Heart left ventricle (tissue), 16 donors: ENCODE results near the gene CCL13. TPM values are rescaled to one million over a fixed set of nuclear protein-coding genes. Genes with fewer than 3 reads are reported as not detected.

Source experiments
- ATAC-seq, 4 donors: fragments of 200-7000 bp; cut with Tn5 transposase; one replicate each; pipeline ENCODE4 v1.9.1; 2020 to 2022; ENCODE audit warnings: moderate library complexity in 4 of 4, mild to moderate bottlenecking in 3 of 4, moderate number of reproducible peaks in 1 of 4
- DNase-seq, 5 donors: peaks; one replicate each; pipeline ENCODE4 v3.0.0-alpha.2; 2020
- H3K27ac ChIP-seq, 12 donors: fragments of 200-600 bp; sonication (generic) in 4 of 12; one replicate each; pipeline versions ENCODE4 v1.5.0 to v1.8.0; 2016 to 2022; ENCODE audit warnings: mild to moderate bottlenecking in 2 of 12
- H3K27me3 ChIP-seq, 9 donors: fragments of 200-600 bp; sonication (generic) in 2 of 9; one replicate each; pipeline versions ENCODE4 v1.5.1 to v1.8.0; 2016 to 2022; ENCODE audit warnings: mild to moderate bottlenecking in 3 of 9
- H3K36me3 ChIP-seq, 9 donors: fragments of 200-600 bp; sonication (generic) in 2 of 9; one replicate each; pipeline versions ENCODE4 v1.5.0 to v1.8.0; 2018 to 2022; ENCODE audit warnings: mild to moderate bottlenecking in 2 of 9
- H3K4me1 ChIP-seq, 12 donors: fragments of 200-600 bp; sonication (generic) in 4 of 12; one replicate each; pipeline versions ENCODE4 v1.5.0 to v1.8.0; 2016 to 2022; ENCODE audit warnings: mild to moderate bottlenecking in 3 of 12
- H3K4me3 ChIP-seq, 12 donors: fragments of 200-600 bp; sonication (generic) in 4 of 12; one replicate each; pipeline versions ENCODE4 v1.5.0 to v1.8.0; 2017 to 2022; ENCODE audit warnings: mild to moderate bottlenecking in 9 of 12, moderate library complexity in 4 of 12
- H3K9me3 ChIP-seq, 12 donors: fragments of 200-600 bp; sonication (generic) in 4 of 12; one replicate each; pipeline versions ENCODE4 v1.5.0 to v1.8.0; 2016 to 2022; ENCODE audit warnings: mild to moderate bottlenecking in 1 of 12
- CTCF ChIP-seq, 12 donors: fragments of 200-600 bp; sonication (generic) in 4 of 12; IDR thresholded peaks; one replicate each; pipeline versions ENCODE4 v1.5.0 to v1.8.0; 2018 to 2022; ENCODE audit warnings: antibody characterized with exemption in 12 of 12, mild to moderate bottlenecking in 5 of 12
- POLR2A ChIP-seq, 2 donors: fragments of 450-650 bp; IDR thresholded peaks; one replicate each; pipeline ENCODE4 v1.6.1; 2017; ENCODE audit warnings: antibody characterized with exemption in 2 of 2, mild to moderate bottlenecking in 2 of 2, moderate library complexity in 2 of 2
- WGBS, 4 donors: extraction: QIAGEN DNeasy Blood & Tissue Kit in 2 of 4; methylation state at CpG; one replicate each; pipeline versions ENCODE4 v1.1.5 to v1.1.7; 2013 to 2018; 5-methylcytosine and 5-hydroxymethylcytosine counted together
- intact Hi-C, 10 donors: fragments of 100-400 bp; cut with DNase I; formaldehyde crosslinking; loops; one replicate each; pipeline versions ENCODE4 v1.11.1 to v1.14.2; 2022
- polyA plus RNA-seq, 2 donors: library from polyadenylated mRNA; stranded (reverse); fragments of 200-250 nt; gene quantifications; one replicate each; pipeline ENCODE4 v1.2.3, GENCODE V29; 2013
- total RNA-seq, 9 donors: library from RNA; depleted of rRNA in 2 of 9; stranded (reverse); fragments of >200 nt in 2 of 9; fragmentation: NEBNext Ultra II Directional in 3 of 9; extraction: Animal tissue kit (Norgen Biotek cat#: 25700) in 3 of 9; gene quantifications; one replicate each; pipeline versions ENCODE4 v1.1.0 to v1.2.4, GENCODE V29; 2016 to 2023
- donor health status: ischemic (EF 13 %, LVEDD 7.1; RV severe dilation, severe dysfunction).
- donor health status: healthy with polysubstance abuse.
- donor health status: DM: no; HTN: yes; CAD: no.
- donor health status: DM: no; HTN: no; CAD: no.
- donor health status: ischemic (EF 25% LVEDD 6.9; RV normal size, moderate dysfunction).
- donor health status: ischemic (EF 25% LVEDD 5.7; RV mildly dilated, moderate dysfunction).
- donor health status: healthy.
- donor health status: DM: yes; HTN: yes; CAD: no.
- donor health status: ischemic (EF 35%, LVEDD 5.7; RV mildly dilated, moderate dysfunction).
- donor health status: nonischemic (EF 11% LVEDD 7.7; RV severe dilation, severe dysfunction).
- donor health status: DM: yes; HTN: yes; CAD: no.
- donor health status: PGD.
- donor health status: ischemic (EF 29% LVEDD 5.4; RV normal size, mild dysfunction).
- donor health status: nonischemic (EF 23%, LVEDD 6.1; RV moderate dilation, normal function).

Gene CCL13
- total and polyA plus RNA-seq, 11 donors, result 0.29 to 98.0 (median 1.1) TPM; not detected in 2

GRCh38 chr17:34400301-34400931, 44.1 kb downstream of the CCL13 start:
- Histone ChIP-seq H3K4me1 (peaks cover 0 to 17% (median 0%) of the 10 kb centered on the region in 12 donors), H3K27ac (no peak overlapping the region), H3K36me3 (no peaks in the 10 kb centered on the region), H3K27me3 (peaks cover 0 to 31% (median 0%) of the 10 kb centered on the region in 9 donors), H3K9me3 (no peaks in the 10 kb centered on the region), H3K4me3 (no peak overlapping the region)
- 59 to 72% (median 63%) methylated on average over 9 to 10 of the region's 10 CpGs for WGBS, 4 donors
- ATAC-seq (no peak), DNase-seq (no peak)
- intact Hi-C loops, result no loop called here
- no peak for TF ChIP-seq CTCF (IDR thresholded peaks at IDR 0.05)

- no peaks in the 10 kb centered on the region for H3K9me3 ChIP-seq
- intact Hi-C loops, result no loop called here
- peaks cover 0 to 17% (median 0%) of the 10 kb centered on the region in 12 donors for H3K4me1 ChIP-seq
- no peak for TF ChIP-seq POLR2A (IDR thresholded peaks at IDR 0.05)
- TF ChIP-seq CTCF (IDR thresholded peaks at IDR 0.05), result no peak
- WGBS, 4 donors, result 77 to 86% (median 82%) methylated on average over 5 of the region's 5 CpGs
- peaks cover 0 to 34% (median 0%) of the 10 kb centered on the region in 9 donors for H3K27me3 ChIP-seq
- ATAC-seq (no peak), DNase-seq (no peak)
- no peak overlapping the region for H3K4me3 ChIP-seq
- no peak overlapping the region for H3K27ac ChIP-seq
- H3K36me3 ChIP-seq, result no peaks in the 10 kb centered on the region
Observed at GRCh38 chr17:34401165-34401564, 44.9 kb downstream of the CCL13 start.

- ATAC-seq (no peak), DNase-seq (no peak)
- H3K9me3 ChIP-seq, result no peaks in the 10 kb centered on the region
- H3K27me3 ChIP-seq, result peaks cover 0 to 27% (median 5%) of the 10 kb centered on the region in 9 donors
- no peaks in the 10 kb centered on the region for H3K36me3 ChIP-seq
- H3K4me3 ChIP-seq, result no peak overlapping the region
- intact Hi-C loops, result no loop called here
- H3K27ac ChIP-seq, result no peak overlapping the region
- TF ChIP-seq POLR2A (IDR thresholded peaks at IDR 0.05), result no peak
- no peak for TF ChIP-seq CTCF (IDR thresholded peaks at IDR 0.05)
- 56 to 81% (median 66%) methylated on average over 4 of the region's 4 CpGs for WGBS, 4 donors
- H3K4me1 ChIP-seq, result peaks cover 0 to 17% (median 0%) of the 10 kb centered on the region in 12 donors
Observed at GRCh38 chr17:34403006-34403405, 46.7 kb downstream of the CCL13 start.

GRCh38 chr17:34406226-34406625, 49.9 kb downstream of the CCL13 start:
- 72 to 81% (median 78%) methylated on average over 6 of the region's 6 CpGs for WGBS, 4 donors

More at GRCh38 chr17:34406226-34406625, 49.9 kb downstream of the CCL13 start:
- H3K4me3 ChIP-seq, result no peak overlapping the region
- peaks cover 0 to 40% (median 19%) of the 10 kb centered on the region in 9 donors for H3K27me3 ChIP-seq
- intact Hi-C loops, result no loop called here
- TF ChIP-seq CTCF (IDR thresholded peaks at IDR 0.05) (no peak), POLR2A (IDR thresholded peaks at IDR 0.05) (no peak)
- no peak for DNase-seq
- no peak overlapping the region for H3K27ac ChIP-seq
- ATAC-seq, result no peak
- H3K9me3 ChIP-seq, result no peaks in the 10 kb centered on the region
- no peaks in the 10 kb centered on the region for H3K36me3 ChIP-seq
- no peaks in the 10 kb centered on the region for H3K4me1 ChIP-seq

Other genes starting within 250 kb of the CCL13 start
- gene CCL2, start 101.2 kb upstream of the CCL13 start, total RNA-seq, result 100 to 1,000 TPM in 2 of 9 donors, 10 to 100 TPM in 7; 11.8 to 512 (median 43.9) TPM
- gene CCL2, start 101.2 kb upstream of the CCL13 start, polyA plus RNA-seq, result 10 to 100 TPM; 26.9 to 72.0 TPM
- 1 to 10 TPM in 1 of 9 donors, not detected in 8; 3.4 TPM for gene CCL7, start 86.3 kb upstream of the CCL13 start, total RNA-seq
- gene CCL7, start 86.3 kb upstream of the CCL13 start, polyA plus RNA-seq, result under 1 TPM in 1 of 2 donors, not detected in 1; 0.36 TPM
- 10 to 100 TPM in 3 of 9 donors, 1 to 10 TPM in 4, under 1 TPM in 2; 0.23 to 43.1 (median 2.4) TPM for gene CCL11, start 70.7 kb upstream of the CCL13 start, total RNA-seq
- 1 to 10 TPM; 2.0 to 3.0 TPM for gene CCL11, start 70.7 kb upstream of the CCL13 start, polyA plus RNA-seq
- gene CCL8, start 37.0 kb upstream of the CCL13 start, total RNA-seq, result 10 to 100 TPM in 1 of 9 donors, 1 to 10 TPM in 2, under 1 TPM in 2, not detected in 4; 0.81 to 44.3 (median 3.1) TPM
- under 1 TPM in 1 of 2 donors, not detected in 1; 0.15 TPM for gene CCL8, start 37.0 kb upstream of the CCL13 start, polyA plus RNA-seq
- not detected for gene CCL1, start 6.8 kb downstream of the CCL13 start, total RNA-seq
- gene CCL1, start 6.8 kb downstream of the CCL13 start, polyA plus RNA-seq, result not detected
- gene TMEM132E, start 223.1 kb downstream of the CCL13 start, total RNA-seq, result under 1 TPM in 2 of 9 donors, not detected in 7; 0.09 to 0.20 TPM
- gene TMEM132E, start 223.1 kb downstream of the CCL13 start, polyA plus RNA-seq, result under 1 TPM in 1 of 2 donors, not detected in 1; 0.04 TPM